Natural killer cell (primary cell): Measurements from ENCODE around the gene SNRPD3. TPM values are rescaled to one million over a fixed set of nuclear protein-coding genes. Genes with fewer than 3 reads are reported as not detected.
"Not testable (repeated sequence)": the region's sequence is repeated elsewhere in the genome, so short reads cannot be mapped to it uniquely, and the experiment has no call there.

Source experiments
- ATAC-seq, 3 donors: fragments of 150-1000 bp in 2 of 3; fragments of 200-7000 bp in 1 of 3; cut with Tn5 transposase; 1 replicate in 1 of 3; 2 replicates in 2 of 3; pipeline ENCODE4 v1.10.0; 2021; ENCODE audit warnings: mild to moderate bottlenecking in 2 of 3, moderate library complexity in 2 of 3
- DNase-seq, 2 donors: peaks; one replicate each; pipeline versions ENCODE4 v3.0.0 to v3.0.0-alpha.2; 2013 to 2021; ENCODE audit warnings: mixed read lengths in 1 of 2
- H3K27ac ChIP-seq: one replicate; pipeline ENCODE4 v1.5.1; 2013; ENCODE audit warnings: mild to moderate bottlenecking, low read length
- H3K27me3 ChIP-seq: one replicate; pipeline ENCODE4 v1.6.1; 2013; ENCODE audit warnings: low read length; ENCODE audit not compliant: control insufficient read depth, insufficient read depth
- H3K36me3 ChIP-seq: one replicate; pipeline ENCODE4 v1.6.1; 2013; ENCODE audit warnings: low read length; ENCODE audit not compliant: control insufficient read depth, insufficient read depth
- H3K4me1 ChIP-seq: one replicate; pipeline ENCODE4 v1.6.1; 2013; ENCODE audit warnings: low read length; ENCODE audit not compliant: control insufficient read depth, insufficient read depth
- H3K4me3 ChIP-seq: one replicate; pipeline ENCODE4 v1.5.1; 2013; ENCODE audit warnings: low read length
- H3K9me3 ChIP-seq: one replicate; pipeline ENCODE4 v1.6.1; 2013; ENCODE audit warnings: low read length; ENCODE audit not compliant: control insufficient read depth, insufficient read depth
- H3K27ac Mint-ChIP-seq, 2 donors: one replicate each; pipeline ENCODE4 v1.8.0; 2022; ENCODE audit warnings: mild to moderate bottlenecking in 2 of 2, mixed read lengths in 2 of 2, moderate library complexity in 1 of 2
- H3K27me3 Mint-ChIP-seq, 2 donors: one replicate each; pipeline ENCODE4 v1.8.0; 2022; ENCODE audit warnings: low read depth in 2 of 2, mixed read lengths in 2 of 2
- H3K36me3 Mint-ChIP-seq: one replicate; pipeline ENCODE4 v1.8.0; 2022; ENCODE audit warnings: mixed read lengths
- H3K4me1 Mint-ChIP-seq, 2 donors: one replicate each; pipeline ENCODE4 v1.8.0; 2022; ENCODE audit warnings: mixed read lengths in 2 of 2
- H3K4me3 Mint-ChIP-seq: one replicate; pipeline ENCODE4 v1.8.0; 2022; ENCODE audit warnings: mild to moderate bottlenecking, moderate library complexity, mixed read lengths
- H3K9me3 Mint-ChIP-seq, 2 donors: one replicate each; pipeline ENCODE4 v1.8.0; 2022; ENCODE audit warnings: mixed read lengths in 2 of 2
- WGBS: methylation state at CpG from one replicate; pipeline ENCODE4 v1.1.7; 2013; ENCODE audit warnings: missing lambda C conversion rate; ENCODE audit not compliant: insufficient coverage; 5-methylcytosine and 5-hydroxymethylcytosine counted together
- intact Hi-C: fragments of 100-400 bp; cut with micrococcal nuclease; formaldehyde crosslinking; loops from one replicate; pipeline ENCODE4 v1.14.2; 2022
- total RNA-seq, 4 donors: library from RNA; stranded (reverse); fragments of 120-200 nt in 1 of 4; gene quantifications; one replicate each; pipeline versions ENCODE4 v1.2.3 to v1.2.4, GENCODE V29; 2013 to 2022
- TF ChIP-seq, protein P1 (sequence below): fragments of 200-600 bp; IDR thresholded peaks from one replicate; pipeline ENCODE4 v1.8.0; 2022; ENCODE audit warnings: antibody characterized with exemption

Gene SNRPD3
- total RNA-seq, 3 donors from 2014 or later (not counting 1 experiment from before 2014, with no cell fraction given) = 40.9 to 44.6 (median 44.0) TPM

DNA sequence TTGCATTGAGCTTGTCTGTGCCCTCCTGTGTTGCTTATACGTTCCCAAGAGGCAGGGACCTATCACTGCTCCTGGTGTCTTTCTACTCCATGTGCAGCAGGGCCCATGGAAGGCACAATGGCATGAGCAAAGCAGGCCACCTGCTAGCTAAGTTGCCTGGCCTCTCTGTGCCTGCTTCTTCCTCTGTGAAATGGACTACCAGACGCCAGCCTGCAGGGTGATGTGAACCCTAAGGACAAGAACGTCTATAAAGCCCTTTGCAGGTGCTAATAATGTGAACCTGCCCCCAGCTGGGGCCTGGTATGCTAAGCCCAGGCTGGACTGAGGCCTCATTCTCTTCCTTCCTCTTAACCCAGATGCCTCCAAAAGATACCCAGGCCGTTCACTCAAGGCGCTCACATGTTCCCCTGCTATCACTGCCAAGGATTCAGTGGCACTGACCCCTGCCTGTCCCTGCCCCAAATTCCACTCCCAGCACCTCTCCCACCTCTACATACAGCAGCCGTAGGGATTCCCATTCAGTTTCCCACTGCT lies 4.8 kb upstream of the SNRPD3 start:
- Mint-ChIP-seq H3K36me3 (peaks cover 12% of the 10 kb centered on the region), H3K27me3 (no peaks in the 10 kb centered on the region), H3K4me3 (no peak overlapping the region), H3K27ac (peak overlapping the region in 1 of 2 donors; percentile 74), H3K4me1 (peaks cover 37 to 52% of the 10 kb centered on the region in 2 donors), H3K9me3 (no peaks in the 10 kb centered on the region)
- no peak overlapping the region for H3K4me3 ChIP-seq
- intact Hi-C loops = no loop called here
- no peak overlapping the region for H3K27ac ChIP-seq
- no peak for ATAC-seq
- no peak for DNase-seq
- WGBS = 77% methylated on average over 6 of the region's 6 CpGs
- H3K27me3 ChIP-seq = no peaks in the 10 kb centered on the region
- H3K9me3 ChIP-seq = no peaks in the 10 kb centered on the region
- TF ChIP-seq, protein P1, sequence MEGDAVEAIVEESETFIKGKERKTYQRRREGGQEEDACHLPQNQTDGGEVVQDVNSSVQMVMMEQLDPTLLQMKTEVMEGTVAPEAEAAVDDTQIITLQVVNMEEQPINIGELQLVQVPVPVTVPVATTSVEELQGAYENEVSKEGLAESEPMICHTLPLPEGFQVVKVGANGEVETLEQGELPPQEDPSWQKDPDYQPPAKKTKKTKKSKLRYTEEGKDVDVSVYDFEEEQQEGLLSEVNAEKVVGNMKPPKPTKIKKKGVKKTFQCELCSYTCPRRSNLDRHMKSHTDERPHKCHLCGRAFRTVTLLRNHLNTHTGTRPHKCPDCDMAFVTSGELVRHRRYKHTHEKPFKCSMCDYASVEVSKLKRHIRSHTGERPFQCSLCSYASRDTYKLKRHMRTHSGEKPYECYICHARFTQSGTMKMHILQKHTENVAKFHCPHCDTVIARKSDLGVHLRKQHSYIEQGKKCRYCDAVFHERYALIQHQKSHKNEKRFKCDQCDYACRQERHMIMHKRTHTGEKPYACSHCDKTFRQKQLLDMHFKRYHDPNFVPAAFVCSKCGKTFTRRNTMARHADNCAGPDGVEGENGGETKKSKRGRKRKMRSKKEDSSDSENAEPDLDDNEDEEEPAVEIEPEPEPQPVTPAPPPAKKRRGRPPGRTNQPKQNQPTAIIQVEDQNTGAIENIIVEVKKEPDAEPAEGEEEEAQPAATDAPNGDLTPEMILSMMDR = no peak
- H3K4me1 ChIP-seq = peaks cover 27% of the 10 kb centered on the region
- peaks cover 25% of the 10 kb centered on the region for H3K36me3 ChIP-seq

DNA sequence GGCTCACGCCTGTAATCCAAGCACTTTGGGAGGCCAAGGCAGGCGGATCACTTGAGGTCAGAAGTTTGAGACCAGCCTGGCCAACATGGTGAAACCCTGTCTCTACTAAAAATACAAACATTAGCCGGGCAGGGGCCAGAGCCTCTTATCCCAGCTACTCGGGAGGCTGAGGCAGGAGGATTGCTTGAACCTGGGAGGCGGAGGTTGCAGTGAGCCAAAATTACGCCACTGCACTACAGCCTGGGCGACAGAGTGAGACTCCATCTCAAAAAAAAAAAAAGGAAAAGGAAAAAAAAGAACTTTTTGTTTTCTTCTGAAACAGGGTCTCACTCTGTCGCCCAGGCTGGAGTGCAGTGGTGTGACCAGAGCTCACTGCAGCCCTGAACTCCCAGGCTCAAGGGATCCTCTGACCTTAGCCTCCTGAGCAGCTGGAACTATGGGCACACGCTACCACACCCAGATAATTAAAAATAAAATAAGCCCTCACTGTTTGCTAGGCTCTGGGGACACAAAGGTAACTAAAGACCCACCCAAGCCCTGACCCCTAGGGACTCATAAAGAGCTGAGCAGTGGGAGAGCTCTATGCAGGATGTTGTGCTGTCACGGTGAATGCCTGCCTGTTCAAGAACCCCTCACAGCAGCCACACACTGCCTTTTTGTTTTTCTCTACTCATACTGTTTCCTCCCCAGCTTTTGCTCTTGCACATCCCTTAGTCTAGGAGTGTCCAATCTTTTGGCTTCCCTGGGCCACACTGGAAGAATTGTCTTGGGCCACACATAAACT lies 3.1 kb upstream of the SNRPD3 start:
- peaks cover 11% of the 10 kb centered on the region for H3K36me3 ChIP-seq
- H3K9me3 ChIP-seq, H3K4me3 ChIP-seq, H3K27me3 ChIP-seq, ATAC-seq, H3K9me3 Mint-ChIP-seq, H3K36me3 Mint-ChIP-seq, intact Hi-C loops, DNase-seq, H3K27me3 Mint-ChIP-seq, H3K4me3 Mint-ChIP-seq: not testable (repeated sequence)
- H3K27ac ChIP-seq = peak overlapping the region; percentile 14
- H3K4me1 Mint-ChIP-seq = peaks cover 53 to 68% of the 10 kb centered on the region in 2 donors
- WGBS = 88% methylated on average over 10 of the region's 10 CpGs
- peak overlapping the region; percentile 99 for H3K27ac Mint-ChIP-seq
- peaks cover 38% of the 10 kb centered on the region for H3K4me1 ChIP-seq

DNA sequence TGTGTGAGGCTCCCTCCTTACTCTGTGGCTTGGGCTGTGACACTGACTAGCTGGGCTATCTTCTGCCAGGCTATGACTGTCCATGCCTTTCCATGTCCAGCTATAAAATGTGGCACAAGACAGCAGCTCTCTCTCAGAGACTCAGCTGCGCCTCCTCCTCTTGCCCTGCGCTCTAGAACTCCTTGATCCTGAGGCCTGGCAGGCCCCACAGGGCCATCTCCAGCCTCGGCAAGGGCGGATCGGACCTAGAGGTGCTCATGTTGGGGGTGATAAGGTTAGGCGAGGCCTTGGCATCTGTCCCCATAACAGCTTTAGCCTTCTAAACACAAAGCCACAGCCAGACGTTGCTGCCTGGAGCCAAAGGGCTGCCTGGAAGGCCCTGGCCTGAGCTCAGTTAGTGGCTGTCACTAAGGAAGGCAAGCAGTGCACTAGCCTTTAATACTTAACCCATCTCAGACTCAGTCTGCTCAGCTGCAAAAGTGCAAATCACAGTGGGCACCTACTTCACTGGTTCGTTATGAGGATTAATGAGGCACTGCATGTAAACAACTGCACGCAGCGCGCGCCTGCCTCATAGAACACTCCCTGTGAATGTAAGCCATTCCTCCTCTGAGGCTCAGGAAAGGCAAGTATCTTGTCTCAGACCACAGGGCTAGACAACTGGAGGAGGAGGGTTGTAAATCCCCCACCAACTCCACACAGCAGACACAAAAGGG lies 2.0 kb upstream of the SNRPD3 start:
- Mint-ChIP-seq H3K27ac (peak overlapping the region; percentile 99), H3K27me3 (no peaks in the 10 kb centered on the region), H3K4me3 (peak overlapping the region; percentile 98), H3K4me1 (peaks cover 64 to 78% of the 10 kb centered on the region in 2 donors), H3K36me3 (no peaks in the 10 kb centered on the region), H3K9me3 (no peaks in the 10 kb centered on the region)
- H3K36me3 ChIP-seq = peaks cover 11% of the 10 kb centered on the region
- H3K27me3 ChIP-seq = no peaks in the 10 kb centered on the region
- intact Hi-C loops = no loop called here
- H3K27ac ChIP-seq = peak overlapping the region; percentile 81
- TF ChIP-seq, protein P1 = no peak
- H3K4me1 ChIP-seq = peaks cover 38% of the 10 kb centered on the region
- peak overlapping the region; percentile 88 for H3K4me3 ChIP-seq
- H3K9me3 ChIP-seq = no peaks in the 10 kb centered on the region
- ATAC-seq (no peak), DNase-seq (no peak)
- WGBS = 58% methylated on average over 7 of the region's 12 CpGs
